GM12892 (cell line): ENCODE data around the gene APPL2.

ENCODE experiments used
- DNase-seq: peaks from one replicate; pipeline ENCODE4 v3.0.0; 2011; ENCODE audit not compliant: insufficient read length
- FAIRE-seq: peaks from 2 replicates; lab custom pipeline; 2011; peaks lifted over from hg19 to GRCh38; lab: Jason Lieb, UNC
- POLR2A ChIP-seq: IDR thresholded peaks from 2 replicates; pipeline ENCODE4 v1.6.1; 2011; ENCODE audit warnings: low read depth, low read length, control low read depth
- POLR2AphosphoS5 ChIP-seq: IDR thresholded peaks from 2 replicates; pipeline ENCODE4 v1.6.1; 2011; ENCODE audit warnings: low read depth, low read length, control low read depth
- TAF1 ChIP-seq: IDR thresholded peaks from 2 replicates; pipeline ENCODE4 v1.6.1; 2011; ENCODE audit warnings: low read depth, mild to moderate bottlenecking, control low read depth, low read length, borderline replicate concordance

APPL2 gene

DNA sequence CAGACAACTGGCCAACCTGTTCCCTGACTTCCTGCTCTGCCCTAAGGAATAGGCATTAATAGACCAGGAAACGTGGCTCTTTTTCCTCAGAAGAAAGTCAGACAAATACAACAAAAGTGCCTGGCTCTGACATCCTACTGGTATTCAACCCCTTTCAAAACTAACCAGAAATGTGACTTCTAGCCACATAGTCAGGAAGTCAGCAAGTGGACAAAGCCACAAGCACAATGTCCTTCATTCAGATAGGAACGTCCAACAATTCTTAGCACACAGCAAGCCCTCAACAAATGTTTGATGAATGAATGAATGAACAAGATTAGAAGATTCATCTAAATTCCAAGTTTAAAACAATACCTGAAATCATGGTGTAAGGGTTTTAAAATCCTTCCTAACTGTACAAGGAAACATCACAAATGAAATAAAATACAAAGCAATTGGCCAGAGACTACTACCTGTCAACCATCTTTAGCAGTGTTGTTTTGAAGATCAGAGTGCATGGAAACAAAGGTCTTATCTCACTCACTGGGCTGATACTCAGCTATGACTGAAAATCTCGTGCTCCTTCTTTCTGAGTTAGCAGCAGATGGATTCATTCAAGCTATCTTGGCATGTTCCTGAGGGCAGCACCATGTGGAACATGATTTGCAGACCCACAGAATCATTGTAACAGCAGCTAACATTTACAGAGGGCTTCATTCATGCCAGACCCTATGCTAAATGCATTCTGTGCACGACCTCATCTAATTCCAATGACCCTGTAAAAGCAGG, 16.5 kb downstream of the APPL2 start:
- DNase-seq, result no peak
- TF ChIP-seq TAF1, result no peak
- TF ChIP-seq POLR2A, result no peak
- no peak for FAIRE-seq

DNA sequence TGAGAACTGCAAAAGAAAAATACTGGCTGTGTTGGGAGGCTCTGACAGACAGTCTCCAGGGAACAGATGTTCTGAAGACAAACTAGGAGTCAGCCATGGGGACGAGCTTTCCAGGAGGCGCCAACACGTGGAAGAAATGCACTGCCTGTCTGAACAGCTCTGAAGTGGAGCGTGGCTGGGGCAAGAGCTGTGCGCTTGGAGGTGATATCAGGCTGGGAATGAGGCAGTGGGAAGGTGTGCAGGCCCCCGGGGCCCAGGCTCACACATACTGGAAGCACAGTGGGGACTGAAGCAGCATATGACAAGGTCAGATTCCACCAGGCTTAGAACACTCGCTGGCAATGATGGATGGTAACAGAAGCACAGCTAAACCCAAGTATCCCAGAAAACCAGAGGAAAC, 17.5 kb downstream of the APPL2 start:
- no peak for TF ChIP-seq TAF1
- TF ChIP-seq POLR2A, result no peak
- no peak for TF ChIP-seq POLR2AphosphoS5
- no peak for FAIRE-seq
- no peak for DNase-seq

GRCh38 chr12:105214670-105215375, 21.2 kb downstream of the APPL2 start:
- no peak for TF ChIP-seq POLR2AphosphoS5
- no peak for TF ChIP-seq POLR2A
- TF ChIP-seq TAF1, result no peak
- no peak for FAIRE-seq
- no peak for DNase-seq

DNA sequence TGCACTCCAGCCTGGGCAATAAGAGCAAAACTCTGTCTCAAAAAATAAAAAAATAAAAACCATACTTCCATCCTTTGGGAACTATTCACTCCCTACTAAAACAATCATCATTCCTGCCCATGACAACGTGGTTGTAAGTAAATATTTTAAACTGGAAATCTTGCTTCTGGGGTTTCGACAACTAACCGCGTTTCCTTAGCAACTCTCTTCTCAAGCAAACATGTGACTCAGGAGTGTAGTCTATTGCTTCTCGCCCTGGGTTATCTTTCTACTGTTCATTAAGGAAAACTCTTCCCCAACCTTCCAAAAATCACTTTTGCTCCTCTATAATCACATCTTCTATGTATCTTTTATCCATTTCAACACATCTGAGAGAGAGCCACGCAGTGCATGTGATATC, 21.8 kb downstream of the APPL2 start:
- DNase-seq (no peak), FAIRE-seq (no peak)
- TF ChIP-seq TAF1 (no peak), POLR2AphosphoS5 (no peak), POLR2A (no peak)

DNA sequence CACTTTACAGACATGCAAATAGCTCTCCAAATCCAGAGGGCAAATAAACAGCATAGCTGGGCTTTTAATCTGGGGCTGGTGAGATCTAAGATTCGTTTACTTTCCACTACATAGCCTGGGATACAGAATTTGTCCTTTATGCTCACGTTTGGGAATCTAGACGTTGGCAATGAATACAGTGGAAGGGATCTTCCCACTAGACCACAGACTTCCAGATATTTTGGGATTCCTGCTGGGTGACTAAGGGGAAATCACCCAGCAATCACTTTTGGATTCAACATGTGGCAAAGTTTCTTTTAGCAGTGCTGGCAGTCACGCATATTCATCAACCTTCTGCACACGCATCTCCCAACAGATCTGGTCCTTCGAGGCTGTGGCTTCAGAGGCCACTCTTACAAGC, 23.5 kb downstream of the APPL2 start:
- DNase-seq (no peak), FAIRE-seq (no peak)
- TF ChIP-seq TAF1 (no peak), POLR2AphosphoS5 (no peak), POLR2A (no peak)

DNA sequence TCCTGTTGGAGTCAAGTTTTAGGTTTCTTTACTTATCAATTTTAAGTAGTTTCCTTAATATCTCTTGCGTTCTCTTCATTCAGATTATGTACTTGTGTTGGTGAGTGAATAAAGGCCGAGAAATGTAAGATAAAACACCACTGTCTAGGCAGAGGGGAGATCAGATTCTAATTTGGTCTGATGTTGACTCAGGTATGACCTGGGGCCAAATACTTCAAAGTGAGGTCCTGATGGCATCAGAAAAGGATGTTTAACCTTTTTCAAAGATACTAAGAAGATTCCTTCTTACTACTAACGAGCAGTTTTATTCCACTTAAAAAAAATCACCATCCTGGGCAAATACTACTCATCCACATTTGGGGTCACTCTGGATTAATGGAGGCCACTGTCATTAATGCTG, 26.9 kb downstream of the APPL2 start:
- no peak for DNase-seq
- FAIRE-seq, result no peak
- no peak for TF ChIP-seq TAF1
- no peak for TF ChIP-seq POLR2AphosphoS5
- no peak for TF ChIP-seq POLR2A

DNA sequence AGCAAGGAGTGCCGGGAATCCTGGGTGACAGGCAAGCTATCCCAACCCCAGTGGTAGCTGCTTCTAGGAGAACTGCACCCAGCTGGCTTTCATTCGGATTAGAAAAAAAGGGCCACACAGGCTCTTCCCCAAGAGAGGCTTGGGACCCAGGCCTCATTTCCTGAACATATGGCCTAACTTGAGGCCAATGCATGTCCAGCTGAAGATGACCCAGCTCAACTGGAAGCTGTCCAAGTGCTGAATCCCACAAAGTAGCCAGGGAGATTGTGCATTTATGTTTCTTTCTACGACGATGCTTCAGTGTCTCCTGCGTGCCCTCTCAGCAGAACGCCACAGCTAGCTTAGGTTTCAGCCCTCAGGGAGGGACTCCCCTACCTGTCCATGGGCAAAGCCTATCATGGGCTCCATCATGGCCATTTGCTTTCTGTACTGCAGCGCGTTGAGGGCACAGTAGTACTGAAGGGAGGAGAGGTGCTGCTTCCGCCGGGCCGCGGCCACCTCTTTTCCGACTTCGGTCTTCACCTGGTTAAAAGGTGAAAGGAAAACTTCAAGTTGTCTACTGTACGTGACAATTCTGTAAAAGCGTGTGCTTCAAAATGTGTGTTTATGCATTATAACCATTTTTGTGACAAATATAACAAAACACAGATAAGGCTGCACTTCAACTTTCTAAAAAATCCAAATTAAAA, 29.1 kb downstream of the APPL2 start:
- DNase-seq (no peak), FAIRE-seq (no peak)
- TF ChIP-seq POLR2A (no peak), POLR2AphosphoS5 (no peak), TAF1 (no peak)

GRCh38 chr12:105205322-105206048, 30.5 kb downstream of the APPL2 start:
- no peak for TF ChIP-seq TAF1
- no peak for DNase-seq
- no peak for FAIRE-seq

DNA sequence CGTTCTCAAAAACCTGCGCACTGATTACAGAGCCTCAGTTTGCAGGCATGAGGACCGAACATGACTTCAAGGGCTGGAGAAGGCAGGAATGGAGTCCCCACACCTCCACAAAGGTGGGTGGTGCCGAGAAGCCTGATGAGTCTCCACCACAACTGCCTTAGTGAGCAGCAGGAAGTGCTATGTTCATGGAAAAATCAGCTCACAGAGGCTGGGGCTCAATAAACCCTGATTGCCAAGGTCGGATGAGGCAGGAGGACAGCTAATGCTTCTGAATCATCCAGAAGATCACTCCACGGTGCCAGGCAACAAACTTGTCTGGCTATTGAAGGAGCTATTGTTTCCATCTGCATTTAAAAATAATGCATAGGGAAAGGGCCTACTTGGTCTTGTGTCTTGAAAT, 31.1 kb downstream of the APPL2 start:
- DNase-seq (no peak), FAIRE-seq (no peak)

GRCh38 chr12:105204127-105204526, 31.8 kb downstream of the APPL2 start:
- TF ChIP-seq POLR2AphosphoS5, result no peak
- TF ChIP-seq POLR2A, result no peak
- no peak for TF ChIP-seq TAF1
- FAIRE-seq (no peak), DNase-seq (no peak)

More for the DNA sequence above, 31.1 kb downstream of the APPL2 start:
- TF ChIP-seq TAF1, result no peak
- TF ChIP-seq POLR2A, result no peak
- TF ChIP-seq POLR2AphosphoS5, result no peak

DNA sequence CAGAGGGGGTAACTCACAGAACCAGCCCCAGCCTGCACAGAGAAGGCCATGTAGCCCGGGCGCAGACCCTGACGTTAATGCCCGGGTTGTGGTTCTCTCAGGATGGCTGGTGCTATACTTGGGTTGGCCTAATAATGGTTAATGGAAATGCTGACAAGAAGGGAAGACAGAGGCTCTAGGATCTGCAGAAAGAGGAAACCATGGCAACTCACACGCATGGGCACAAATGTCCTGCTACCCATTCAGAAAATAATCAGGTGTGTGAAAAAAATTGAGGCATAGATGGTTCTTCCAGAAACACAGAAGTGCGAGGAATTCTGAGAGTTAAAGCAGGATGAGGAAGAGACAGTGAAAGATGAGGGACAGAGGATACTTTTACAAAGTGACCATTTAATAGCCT, 33.8 kb downstream of the APPL2 start:
- DNase-seq (no peak), FAIRE-seq (no peak)
- TF ChIP-seq POLR2AphosphoS5 (no peak), TAF1 (no peak), POLR2A (no peak)

GRCh38 chr12:105201299-105201698, 34.7 kb downstream of the APPL2 start:
- no peak for DNase-seq
- TF ChIP-seq POLR2A (no peak), POLR2AphosphoS5 (no peak), TAF1 (no peak)
- FAIRE-seq, result no peak
